ENCODE results near the gene LRFN2.
A peak's percentile ranks its signal among the peaks of the same experiment; 100 is the strongest.

LRFN2 gene

DNA sequence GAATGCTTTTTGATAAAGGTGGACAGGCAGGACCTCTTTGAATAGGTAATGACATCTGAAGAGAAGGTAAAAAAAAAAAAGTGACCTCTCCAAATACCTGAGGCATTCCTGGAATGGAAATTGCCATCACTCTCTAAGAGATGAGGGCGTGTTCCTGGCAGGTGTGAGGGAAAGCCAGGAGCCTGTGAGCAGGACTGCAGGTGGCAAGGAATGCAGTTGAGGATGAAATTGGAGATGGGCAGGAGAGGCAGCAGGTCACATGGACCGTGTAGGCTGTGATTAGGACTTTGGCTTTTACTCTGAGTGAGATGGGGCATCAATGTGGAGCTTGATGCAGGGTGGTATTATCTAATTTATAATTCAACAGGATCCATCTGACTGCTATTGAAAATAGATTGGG is 227.4 kb downstream of the LRFN2 start:
- DNase-seq = no peak

DNA sequence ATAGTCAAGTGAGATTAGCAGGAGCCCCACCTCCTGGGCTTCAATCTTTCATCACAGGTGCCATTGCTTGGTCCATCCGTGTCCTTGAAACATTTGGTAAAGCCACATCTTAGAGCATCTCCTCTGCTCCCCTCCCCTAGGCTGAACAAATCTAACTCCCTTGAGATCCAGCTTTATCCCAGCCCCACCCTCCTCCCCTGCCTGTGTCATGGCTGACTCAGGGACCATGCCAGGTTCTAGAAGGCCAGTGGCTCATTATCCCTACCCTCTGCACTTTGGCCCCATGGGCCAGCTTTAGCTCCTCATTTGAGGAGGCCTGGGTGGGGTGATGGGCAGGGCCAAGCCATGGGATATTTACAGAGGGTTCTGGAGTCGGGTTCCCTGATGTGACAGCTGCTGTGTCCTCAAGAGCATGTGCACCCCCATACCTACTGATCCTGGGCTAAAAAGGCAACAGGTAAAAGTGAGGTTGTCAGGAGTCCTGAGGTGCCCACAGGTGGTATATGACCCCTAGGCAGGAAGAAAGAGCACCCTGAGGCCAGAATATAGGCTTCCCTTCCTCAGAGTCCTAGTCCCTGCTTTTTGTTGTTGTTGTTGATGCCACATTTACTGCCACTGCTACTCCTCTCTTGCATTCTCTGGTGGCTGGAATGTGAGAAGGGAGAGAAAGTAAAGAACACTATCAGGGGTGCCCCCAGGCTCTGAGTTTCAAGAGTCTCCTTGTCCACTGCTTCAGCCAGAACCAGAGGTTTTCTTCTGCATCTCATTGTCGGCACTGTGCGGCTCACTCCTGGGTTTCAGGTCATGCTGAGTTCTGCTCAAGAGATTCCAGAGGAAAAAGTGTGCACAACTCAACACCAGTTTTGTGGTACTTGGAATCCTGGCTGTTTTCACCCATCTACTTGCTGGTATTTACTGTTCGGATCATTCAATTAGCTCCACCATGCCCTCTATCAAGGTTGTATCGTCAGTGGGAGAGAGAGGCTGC is 228.4 kb downstream of the LRFN2 start:
- no peak for DNase-seq

DNA sequence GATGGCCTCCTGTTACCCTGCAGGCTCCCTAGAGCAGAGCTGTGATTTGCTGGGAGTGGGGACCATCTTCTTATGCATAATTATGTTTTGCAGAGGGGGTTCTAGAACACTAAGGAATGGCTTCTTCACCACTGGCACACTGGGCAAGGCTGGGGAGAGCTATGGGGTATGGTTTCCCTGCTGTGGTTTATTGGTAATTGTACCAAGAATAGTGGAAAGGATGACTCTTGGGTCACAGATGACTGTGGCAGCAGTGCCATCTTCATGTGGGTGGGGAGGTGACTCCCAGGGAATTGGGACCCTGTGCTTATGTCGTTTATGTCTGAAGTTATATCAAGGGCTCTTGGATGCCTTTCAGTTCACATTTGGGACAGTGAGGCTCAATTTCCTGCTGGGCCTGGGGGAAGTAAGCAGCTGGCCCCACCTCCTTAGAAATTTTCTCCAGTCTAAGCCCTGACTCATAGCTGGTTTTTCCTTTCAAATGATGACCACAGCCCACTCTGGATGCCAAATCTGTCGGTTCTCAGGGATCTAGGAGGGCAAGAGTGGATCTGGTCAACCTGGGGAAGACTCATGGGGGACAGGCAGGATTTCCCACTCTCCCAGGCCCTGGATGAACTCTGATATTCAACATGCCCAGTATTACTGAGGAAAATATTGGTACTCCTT is 230.8 kb downstream of the LRFN2 start:
- peak; percentile 12 for DNase-seq

GRCh38 chr6:40355532-40355931 is 231.6 kb downstream of the LRFN2 start:
- no peak for DNase-seq

DNA sequence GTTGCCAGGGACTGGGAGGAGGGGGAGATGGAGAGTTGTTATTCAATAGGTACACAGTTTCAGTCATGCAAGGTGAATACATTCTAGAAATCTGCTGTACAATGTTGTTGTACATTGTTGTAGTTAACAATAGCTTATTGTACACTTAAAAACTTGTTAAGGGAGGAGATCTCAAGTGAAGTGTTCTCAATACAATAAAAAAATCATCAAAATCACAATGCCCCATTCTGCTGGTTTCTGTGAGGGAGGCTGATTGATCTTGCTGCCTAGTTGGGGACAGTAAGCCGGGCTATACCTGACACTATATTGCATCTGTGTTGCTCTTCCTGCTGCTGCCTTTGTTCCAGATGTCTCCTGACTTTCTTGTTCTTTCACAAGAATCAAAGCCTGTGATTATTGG is 232.1 kb downstream of the LRFN2 start:
- no peak for DNase-seq

- DNase-seq = no peak
Observed at GRCh38 chr6:40353967-40354452, 233.2 kb downstream of the LRFN2 start.

DNA sequence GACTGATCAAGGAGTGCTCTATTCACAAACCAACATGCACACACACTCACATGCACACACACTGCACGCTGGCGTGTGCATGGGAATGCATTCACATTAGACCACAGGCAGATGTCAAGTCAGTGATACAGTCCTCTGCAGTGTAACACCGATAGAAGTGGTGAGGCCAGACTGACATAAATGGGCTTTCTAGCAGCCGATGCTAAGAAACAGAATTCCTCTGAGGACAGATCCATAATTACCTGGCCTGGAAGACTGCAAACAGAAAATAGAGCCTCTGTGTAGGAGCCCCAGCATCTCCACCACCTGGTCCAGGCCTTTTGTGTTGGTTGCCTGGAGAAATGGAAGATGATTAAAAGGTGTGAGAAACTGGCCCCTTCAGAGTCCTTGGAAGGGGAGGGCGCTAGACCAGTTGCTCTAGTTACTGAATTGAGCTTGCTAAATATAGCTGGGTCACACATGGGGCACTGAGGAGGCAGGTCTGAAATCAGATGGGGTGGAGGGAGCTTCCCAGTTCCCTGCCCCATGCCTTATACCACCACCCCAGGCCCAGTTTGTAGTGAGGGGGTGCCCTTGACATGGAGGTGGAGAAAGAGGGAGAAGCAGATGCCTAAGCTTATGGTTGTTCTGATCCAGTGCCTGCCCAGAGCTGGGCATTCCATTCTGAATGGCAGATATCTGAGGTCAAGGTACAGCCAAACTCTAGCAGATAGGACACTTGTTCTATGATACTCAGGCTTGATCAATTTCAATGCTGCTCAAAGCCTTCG is 233.8 kb downstream of the LRFN2 start:
- no peak for DNase-seq

DNA sequence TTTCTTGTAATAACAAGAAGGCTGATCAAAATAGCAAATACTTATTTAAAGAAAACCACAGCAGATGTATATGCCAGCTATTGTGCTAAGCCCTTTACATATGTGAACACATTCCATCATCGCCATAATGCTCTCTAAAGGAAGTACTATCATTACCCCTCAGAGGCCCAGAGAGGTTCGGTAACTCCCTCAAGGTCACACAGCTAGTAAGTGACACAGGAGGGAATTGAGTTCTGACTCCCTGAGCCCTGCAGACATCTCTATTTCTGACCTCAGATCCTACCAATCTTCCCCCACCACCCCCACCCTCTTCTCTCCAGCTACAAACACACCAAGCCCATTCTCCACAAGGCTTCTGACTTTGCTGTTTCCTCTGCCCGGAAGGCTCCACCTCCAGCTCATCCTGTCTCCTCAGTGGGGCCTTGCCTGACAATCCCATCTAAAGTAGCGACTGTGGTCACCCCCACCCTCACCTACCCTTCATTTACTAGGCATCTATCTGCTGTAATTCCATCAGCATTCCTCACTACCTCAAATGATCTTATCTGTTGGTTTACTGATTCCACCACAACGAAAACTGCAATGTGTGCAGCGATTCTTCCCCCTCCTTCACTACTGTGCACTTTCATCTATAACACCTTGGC is 234.5 kb downstream of the LRFN2 start:
- DNase-seq = no peak

GRCh38 chr6:40352006-40352405 is 235.2 kb downstream of the LRFN2 start:
- DNase-seq = no peak

- no peak for DNase-seq
Observed at GRCh38 chr6:40350747-40351217, 236.4 kb downstream of the LRFN2 start.

GRCh38 chr6:40349901-40350746 is 237.0 kb downstream of the LRFN2 start:
- no peak for DNase-seq

GRCh38 chr6:40349123-40349900 is 237.9 kb downstream of the LRFN2 start:
- DNase-seq = no peak

DNA sequence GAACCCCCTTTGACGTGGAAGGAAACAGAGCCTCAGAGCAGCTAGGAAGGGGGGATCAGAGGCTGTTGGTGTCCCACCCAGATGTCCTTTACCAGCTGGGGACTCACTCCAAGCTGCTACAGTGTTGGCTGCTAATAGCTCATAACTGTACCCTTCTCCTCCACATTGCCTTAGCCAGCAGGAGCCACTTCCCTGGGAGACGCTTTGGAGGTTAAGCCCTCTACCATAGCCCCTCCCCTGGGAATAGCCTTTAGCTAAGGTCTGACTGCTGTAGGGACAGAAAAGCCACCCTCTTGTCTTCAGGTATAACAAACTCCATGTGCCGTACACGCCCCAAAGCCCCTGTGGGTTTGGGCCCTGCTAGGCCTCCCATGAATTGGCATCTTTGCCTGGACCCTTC is 238.6 kb downstream of the LRFN2 start:
- DNase-seq = no peak

- no peak for DNase-seq
Observed at GRCh38 chr6:40347571-40348011, 239.6 kb downstream of the LRFN2 start.

GRCh38 chr6:40346246-40346645 is 240.9 kb downstream of the LRFN2 start:
- DNase-seq = no peak

GRCh38 chr6:40344566-40345167 is 242.5 kb downstream of the LRFN2 start:
- no peak for DNase-seq

- DNase-seq = no peak
Observed at GRCh38 chr6:40343877-40344565, 243.1 kb downstream of the LRFN2 start.

DNA sequence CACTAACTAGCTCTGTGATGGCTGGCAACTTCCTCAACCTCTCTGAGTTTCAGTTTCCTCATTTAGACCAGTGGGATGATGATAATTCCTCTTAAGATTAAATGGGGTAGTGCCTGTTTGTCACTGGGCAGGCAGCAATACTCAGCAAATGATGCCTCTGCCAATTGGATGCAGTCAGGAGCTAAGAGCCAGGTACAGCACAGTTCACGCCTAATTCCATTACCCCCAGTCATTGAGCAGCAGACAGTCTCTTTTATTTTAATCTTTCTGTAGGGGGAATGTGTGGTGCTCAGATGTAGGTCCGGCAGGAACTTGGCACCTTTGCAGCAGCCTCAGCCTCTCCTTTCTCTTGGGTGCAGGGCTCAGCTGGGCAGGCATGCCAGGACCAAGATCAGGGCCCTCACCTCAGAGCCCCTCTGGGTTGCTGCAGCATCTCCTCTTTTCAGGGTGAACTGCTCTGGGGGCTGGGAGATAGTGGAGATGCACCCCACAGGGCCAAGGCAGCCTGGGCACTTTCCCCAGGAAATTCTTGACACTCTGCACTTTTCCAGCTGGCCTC is 243.8 kb downstream of the LRFN2 start:
- no peak for DNase-seq

DNA sequence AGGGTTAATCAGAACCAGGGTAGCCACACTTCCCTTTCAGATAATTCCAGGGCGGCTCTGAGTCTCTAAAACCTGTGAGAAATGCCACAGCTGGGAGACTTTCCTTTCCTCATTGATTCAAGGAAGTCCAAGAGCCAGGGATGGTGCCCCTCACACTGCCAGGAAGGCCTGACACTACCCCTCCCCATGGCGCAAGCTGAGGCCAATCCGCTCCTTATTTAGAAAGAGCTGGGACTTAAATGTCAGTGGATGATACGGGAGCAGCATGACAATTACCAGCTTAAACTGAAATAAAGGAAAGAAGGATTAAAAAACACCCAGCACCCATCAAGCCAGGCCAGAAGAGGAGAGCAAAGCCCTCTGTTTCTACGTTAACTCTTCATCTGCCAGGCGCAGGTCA is 244.4 kb downstream of the LRFN2 start:
- DNase-seq = no peak

Measured in stimulated activated CD4-positive, alpha-beta T cell treated with anti-CD3 and anti-CD28 coated beads, Interleukin-15, amount 100 ng/mL, for 24 hours (primary cell).